ENCODE data around the gene TAAR5.

GRCh38 chr6:132566404-132566803 is 23.1 kb downstream of the TAAR5 start:
- TF ChIP-seq ZNF274 (IDR thresholded peaks at IDR 0.05; ENCODE audit: borderline replicate concordance, extremely low read depth, low read length), result no peak
- TF ChIP-seq POLR2AphosphoS5 (IDR thresholded peaks at IDR 0.05; ENCODE audit: low read depth, low read length), result no peak
- TF ChIP-seq SIX5 (IDR thresholded peaks at IDR 0.05; ENCODE audit: low read depth, low read length), result no peak
- TF ChIP-seq ATF2 (IDR thresholded peaks at IDR 0.05; ENCODE audit: low read length), result no peak
